Measurements from ENCODE around the gene NMNAT2.

DNA sequence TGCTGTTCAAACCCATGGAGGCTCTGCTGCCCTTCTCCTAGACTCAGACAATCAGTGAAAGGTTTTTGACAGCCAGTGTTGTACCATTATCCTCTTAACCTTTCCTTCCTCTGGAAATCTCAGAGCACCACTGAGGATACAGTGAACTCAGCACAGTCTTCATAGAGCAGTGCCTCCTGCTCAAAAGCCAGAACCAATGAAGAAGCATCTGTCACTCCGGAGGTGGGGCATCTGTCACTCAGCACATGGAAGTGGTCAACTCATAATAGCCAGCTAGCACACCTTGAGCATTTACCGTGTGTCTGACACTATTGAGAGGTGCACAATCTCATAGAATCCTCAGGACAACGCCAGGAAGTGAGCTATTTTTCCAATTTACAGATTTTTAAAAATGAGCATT is 62.4 kb downstream of the NMNAT2 start:
- TF ChIP-seq, protein P1, sequence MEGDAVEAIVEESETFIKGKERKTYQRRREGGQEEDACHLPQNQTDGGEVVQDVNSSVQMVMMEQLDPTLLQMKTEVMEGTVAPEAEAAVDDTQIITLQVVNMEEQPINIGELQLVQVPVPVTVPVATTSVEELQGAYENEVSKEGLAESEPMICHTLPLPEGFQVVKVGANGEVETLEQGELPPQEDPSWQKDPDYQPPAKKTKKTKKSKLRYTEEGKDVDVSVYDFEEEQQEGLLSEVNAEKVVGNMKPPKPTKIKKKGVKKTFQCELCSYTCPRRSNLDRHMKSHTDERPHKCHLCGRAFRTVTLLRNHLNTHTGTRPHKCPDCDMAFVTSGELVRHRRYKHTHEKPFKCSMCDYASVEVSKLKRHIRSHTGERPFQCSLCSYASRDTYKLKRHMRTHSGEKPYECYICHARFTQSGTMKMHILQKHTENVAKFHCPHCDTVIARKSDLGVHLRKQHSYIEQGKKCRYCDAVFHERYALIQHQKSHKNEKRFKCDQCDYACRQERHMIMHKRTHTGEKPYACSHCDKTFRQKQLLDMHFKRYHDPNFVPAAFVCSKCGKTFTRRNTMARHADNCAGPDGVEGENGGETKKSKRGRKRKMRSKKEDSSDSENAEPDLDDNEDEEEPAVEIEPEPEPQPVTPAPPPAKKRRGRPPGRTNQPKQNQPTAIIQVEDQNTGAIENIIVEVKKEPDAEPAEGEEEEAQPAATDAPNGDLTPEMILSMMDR (IDR thresholded peaks at IDR 0.05; ENCODE audit: low read depth, low read length), result no peak
- TF ChIP-seq POLR2A (IDR thresholded peaks at IDR 0.05; ENCODE audit: extremely low read depth, insufficient read length) (no peak), MYC (IDR thresholded peaks at IDR 0.05; ENCODE audit: low read depth, low read length) (no peak)
